NCI-H2171 (cell line): ENCODE results near the gene NUTM2F.
"Not testable (repeated sequence)": the region's sequence is repeated elsewhere in the genome, so short reads cannot be mapped to it uniquely, and the experiment has no call there.

Experiments
- DNase-seq: peaks from one replicate; lab custom pipeline; 2025; lab: John Stamatoyannopoulos, UW

Gene NUTM2F

DNA sequence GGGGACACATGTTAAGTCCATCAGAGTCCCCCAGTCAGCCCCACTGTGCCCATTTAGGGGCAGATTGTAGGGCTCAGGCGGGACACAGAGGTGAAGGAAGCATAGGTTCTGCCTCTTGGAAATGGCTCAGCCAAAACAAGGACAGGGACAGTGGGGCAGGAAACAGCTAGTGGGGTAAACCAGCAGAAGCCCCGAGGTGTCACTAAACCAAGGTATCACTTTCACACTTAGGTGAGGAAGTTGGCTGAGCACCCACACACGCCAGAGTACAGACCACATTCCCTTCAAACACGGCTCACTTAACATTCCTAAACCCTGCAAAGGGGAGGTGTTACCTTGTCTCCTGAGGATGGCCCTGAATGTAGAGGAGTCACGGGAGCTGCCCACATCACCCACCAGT is 12.2 kb downstream of the NUTM2F start:
- not testable (repeated sequence) for DNase-seq

DNA sequence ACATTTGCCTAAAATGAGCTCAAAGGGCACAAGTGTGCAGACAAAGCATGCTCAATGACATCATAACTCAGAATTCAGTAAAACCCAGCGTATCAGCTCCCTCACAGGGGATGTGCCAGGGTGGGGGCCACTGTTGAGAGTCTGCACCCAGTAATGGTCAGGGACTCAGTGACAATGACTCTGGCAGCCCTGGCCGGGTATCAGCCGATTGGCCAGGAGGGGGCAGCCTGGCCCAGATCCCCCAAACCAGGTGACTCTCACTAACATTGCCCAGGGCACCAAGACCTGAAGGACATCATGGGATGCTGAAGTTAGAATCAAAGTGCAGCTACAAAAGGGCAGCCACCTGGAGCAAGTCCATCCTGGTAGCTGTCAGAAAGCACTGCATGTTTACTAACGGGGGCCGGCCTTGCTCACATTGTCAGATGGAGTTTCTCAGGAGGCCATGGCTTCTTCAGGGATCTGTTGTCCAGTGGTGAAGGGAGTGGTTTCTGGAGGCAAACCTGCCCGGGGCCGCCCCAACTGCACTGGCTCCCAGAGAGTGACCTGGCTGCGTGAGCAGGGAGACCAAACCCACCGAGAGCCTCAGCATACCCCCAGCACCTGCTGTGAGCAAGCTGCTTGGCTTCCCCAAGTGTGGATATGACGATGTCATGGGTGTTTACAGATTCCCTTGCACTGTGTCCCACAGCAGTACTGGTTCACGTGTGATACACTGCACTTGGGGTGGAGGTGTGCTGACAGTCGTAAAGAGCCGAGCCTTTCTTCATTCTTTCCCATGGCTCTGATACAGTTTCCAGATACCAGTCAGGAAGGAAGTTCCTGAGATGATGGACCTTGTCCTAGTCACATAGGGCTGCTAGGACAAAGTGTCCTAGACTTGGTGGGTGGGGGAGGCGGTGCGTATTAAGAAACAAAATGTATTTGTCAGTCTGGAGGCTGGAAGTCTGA is 13.1 kb downstream of the NUTM2F start:
- DNase-seq: not testable (repeated sequence)

- DNase-seq: no peak
These were observed 25.1 kb downstream of the NUTM2F start for GRCh38 chr9:94303321-94303720.

DNA sequence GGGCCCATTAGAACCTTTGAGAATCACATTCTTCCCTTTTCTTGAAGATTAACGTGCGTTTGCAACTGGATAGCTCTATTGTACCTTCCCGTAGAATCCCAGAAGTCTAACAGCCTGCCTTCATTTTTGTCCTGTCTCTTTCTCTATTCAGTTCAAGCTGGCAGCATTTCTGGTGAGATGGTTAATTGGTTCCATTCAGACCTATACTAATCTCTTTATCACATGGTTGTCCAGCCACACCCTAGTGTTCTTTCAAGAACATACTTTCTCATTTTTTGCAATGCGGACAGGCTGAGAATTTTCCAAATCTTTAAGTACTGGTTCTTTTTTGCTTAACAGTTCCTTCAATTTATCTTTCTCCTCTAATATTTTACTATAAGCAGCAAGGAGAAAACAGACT is 26.0 kb downstream of the NUTM2F start:
- DNase-seq: no peak

GRCh38 chr9:94301583-94301982 is 26.9 kb downstream of the NUTM2F start:
- DNase-seq: no peak

DNA sequence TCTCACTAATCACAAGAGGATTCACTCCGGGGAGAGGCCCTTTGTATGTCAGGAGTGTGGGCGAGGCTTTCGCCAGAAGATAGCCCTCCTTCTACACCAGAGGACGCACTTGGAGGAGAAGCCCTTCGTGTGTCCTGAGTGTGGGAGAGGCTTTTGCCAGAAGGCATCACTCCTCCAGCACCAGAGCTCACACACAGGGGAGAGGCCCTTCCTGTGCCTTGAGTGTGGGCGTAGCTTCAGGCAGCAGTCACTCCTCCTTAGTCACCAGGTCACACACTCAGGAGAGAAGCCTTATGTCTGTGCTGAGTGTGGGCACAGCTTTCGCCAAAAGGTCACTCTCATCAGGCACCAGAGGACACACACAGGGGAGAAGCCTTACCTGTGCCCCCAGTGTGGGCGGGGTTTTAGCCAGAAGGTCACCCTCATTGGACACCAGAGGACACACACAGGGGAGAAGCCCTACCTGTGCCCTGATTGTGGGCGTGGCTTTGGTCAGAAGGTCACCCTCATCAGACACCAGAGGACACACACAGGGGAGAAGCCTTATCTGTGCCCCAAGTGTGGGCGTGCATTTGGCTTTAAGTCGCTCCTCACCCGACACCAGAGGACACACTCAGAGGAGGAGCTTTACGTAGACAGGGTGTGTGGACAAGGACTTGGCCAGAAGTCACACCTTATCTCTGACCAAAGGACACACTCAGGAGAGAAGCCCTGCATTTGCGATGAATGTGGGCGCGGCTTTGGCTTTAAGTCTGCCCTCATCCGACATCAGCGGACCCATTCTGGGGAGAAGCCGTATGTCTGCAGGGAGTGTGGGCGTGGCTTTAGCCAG is 27.8 kb downstream of the NUTM2F start:
- DNase-seq: no peak

DNA sequence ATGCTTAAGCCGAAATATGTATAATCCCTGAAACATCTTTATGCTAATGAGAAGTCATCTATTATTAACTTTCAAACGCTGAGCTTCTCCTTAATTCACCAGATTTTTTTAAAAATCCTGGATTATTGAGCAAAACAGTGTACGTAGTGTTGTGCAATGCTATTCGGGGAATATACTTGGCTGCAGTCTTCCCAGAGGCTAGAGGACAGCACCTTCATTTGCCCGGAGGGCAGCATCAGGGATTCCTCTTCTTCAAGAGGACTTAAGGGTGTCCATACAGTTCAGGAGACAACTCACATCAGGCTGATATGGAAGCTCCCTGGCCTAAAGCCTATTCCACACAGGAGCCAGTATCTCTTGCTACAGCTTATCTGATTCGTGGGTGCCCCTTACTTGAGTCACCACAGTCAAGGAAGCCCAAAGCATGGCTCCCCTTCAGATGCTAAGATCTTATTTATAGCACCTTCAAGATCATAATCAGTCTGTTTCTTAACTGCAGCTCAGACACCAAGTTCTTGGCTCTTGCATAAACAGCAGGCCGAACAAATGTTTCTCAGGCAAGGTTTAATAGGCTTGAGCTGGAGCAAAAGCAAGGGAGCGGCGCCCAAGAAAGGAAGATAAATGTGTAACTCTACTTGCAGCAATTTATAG is 29.4 kb downstream of the NUTM2F start:
- DNase-seq: no peak

- no peak for DNase-seq
These were observed 38.8 kb downstream of the NUTM2F start for GRCh38 chr9:94289691-94290090.

DNA sequence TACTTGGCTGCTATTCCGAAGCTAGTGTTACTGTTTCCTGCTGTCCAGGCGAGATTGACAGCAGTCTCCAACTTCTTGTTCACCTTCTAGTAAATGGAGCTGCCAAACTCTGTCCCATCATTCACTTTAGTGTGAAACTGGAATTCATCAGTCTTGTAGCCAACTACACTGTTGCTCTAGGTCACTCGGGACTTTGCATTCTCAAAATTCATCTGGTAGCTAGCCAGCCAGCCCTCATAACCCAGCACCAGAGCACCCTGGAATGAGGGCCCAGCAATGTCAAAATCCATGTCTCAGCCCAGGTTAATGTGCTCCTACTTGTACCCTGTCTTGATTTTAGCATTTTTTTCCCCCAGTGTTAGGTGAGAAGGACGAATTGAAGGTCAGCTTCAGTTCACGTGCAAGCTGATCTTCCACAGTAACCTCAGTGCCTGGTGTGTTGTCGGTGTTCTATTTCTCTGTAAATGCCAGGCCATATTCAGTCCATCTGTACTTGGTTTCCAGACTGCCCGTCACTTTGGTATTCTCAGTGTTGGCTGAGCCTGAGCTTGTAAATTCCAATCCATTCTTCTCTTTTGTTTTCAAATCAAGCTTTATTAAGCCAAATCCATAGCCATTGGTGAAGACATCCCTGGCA is 40.4 kb downstream of the NUTM2F start:
- no peak for DNase-seq

DNA sequence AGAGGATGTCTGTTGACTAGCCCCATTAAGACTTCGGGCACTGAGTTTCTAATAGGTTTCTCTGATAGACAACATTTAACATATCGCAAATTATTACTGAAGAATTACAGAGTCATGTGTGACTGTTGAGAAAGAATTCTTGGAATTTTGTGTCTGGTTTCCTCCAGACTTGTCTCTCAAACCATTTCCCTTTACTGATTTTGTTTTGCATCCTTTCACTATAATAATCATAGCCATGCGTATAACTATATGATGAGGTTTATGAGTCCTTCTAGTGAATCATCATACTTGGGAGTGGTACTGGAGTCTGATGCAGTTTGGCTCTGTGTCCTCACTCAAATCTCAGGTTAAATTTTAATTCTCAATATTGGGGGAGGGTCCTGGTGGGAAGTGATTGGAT is 42.3 kb downstream of the NUTM2F start:
- DNase-seq: no peak

DNA sequence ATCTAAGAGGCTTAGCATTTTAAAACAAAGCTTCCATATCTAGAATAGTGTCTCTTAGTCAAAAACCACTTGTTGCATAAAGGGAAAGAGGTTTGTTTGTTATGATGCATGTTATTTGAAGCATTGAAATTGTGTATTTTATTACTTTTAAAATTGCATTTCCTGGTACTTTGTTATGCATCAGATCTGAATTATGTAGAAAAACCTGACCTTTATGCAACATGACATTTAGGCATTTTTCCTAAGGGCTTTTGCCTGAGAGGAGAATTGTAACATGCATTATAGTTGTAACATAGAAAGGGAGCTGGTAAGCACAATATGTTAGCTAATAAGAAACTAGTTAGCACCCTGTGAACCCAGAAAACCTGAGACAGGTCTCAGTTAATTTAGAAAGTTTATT is 47.3 kb downstream of the NUTM2F start:
- no peak for DNase-seq

- DNase-seq: no peak
These were observed 47.9 kb downstream of the NUTM2F start for GRCh38 chr9:94280409-94280989.

- no peak for DNase-seq
These were observed 50.4 kb downstream of the NUTM2F start for GRCh38 chr9:94277885-94278536.

- not testable (repeated sequence) for DNase-seq
These were observed 51.4 kb downstream of the NUTM2F start for GRCh38 chr9:94277029-94277428.

GRCh38 chr9:94270009-94270408 is 58.4 kb downstream of the NUTM2F start:
- no peak for DNase-seq

DNA sequence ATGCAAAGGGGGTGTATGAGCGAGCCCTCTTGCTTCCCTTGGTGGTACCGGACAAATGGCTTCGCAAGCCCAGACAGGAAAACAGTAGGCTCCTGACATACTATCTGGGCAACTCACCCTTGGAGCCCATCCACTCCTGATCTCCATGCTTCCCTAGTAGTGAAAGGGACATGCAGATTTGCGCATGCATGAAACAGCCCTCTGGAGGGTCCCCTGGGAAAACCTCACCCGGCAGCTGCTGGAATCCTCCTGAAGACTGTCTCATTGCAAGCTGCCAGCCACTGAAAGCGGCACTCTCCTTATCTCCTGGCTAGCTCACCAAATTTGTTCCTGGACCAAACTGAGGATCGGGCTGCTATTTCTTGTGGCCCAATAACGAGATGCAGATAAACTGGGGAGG is 59.2 kb downstream of the NUTM2F start:
- DNase-seq: peak; percentile 74
